Hippocampal formation (tissue), 2 donors: Measurements from ENCODE around the gene FEM1A.

Source experiments
- DNase-seq, 2 donors: peaks; one replicate each; lab custom pipeline; 2025; lab: John Stamatoyannopoulos, UW

The FEM1A gene

GRCh38 chr19:4847190-4847973, 55.8 kb downstream of the FEM1A start:
- no peak for DNase-seq

DNA sequence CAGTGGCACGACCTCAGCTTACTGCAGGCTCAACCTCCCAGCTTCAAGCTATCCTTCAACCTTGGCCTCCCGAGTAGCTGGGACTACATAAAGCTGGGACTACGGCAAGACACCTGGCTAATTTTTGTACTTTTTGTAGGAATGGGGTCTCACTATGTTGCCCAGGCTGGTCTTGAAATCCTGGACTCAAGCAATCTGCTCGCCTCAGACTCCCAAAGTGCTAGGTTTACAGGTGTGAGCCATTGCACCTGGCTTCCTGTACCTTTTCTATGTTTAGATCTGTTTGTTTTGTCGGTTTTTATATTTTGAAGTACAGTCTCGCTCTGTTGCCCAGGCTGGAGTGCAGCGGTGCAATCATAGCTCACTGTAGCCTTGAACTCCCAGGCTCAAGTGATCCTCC, 57.5 kb downstream of the FEM1A start:
- no peak for DNase-seq
